Measurements from ENCODE around the gene CARMIL1. TPM values are rescaled to one million over a fixed set of nuclear protein-coding genes. Genes with fewer than 3 reads are reported as not detected.

CARMIL1 gene
- total RNA-seq, 2 donors from 2014 or later: 3.5 to 4.8 TPM

- Mint-ChIP-seq H3K36me3 (ENCODE audit: low read depth) (peaks cover 8% of the 10 kb centered on the region), H3K27me3 (peaks cover 26% of the 10 kb centered on the region), H3K4me3 (no peak overlapping the region), H3K4me1 (no peaks in the 10 kb centered on the region), H3K27ac (no peak overlapping the region)
- no peak for ATAC-seq
- H3K9me3 ChIP-seq (ENCODE audit: control insufficient read depth, low read length, poor library complexity, severe bottlenecking): no peaks in the 10 kb centered on the region
- DNase-seq: no peak
Measured at GRCh38 chr6:25253351-25253750, 25.8 kb upstream of the CARMIL1 start.

- no peaks in the 10 kb centered on the region for H3K4me1 Mint-ChIP-seq
- ATAC-seq: no peak
- no peak overlapping the region for H3K27ac Mint-ChIP-seq
Measured at GRCh38 chr6:25254671-25255070, 24.5 kb upstream of the CARMIL1 start.

GRCh38 chr6:25257686-25258348 lies 21.4 kb upstream of the CARMIL1 start:
- H3K27ac Mint-ChIP-seq: no peak overlapping the region

More at GRCh38 chr6:25254671-25255070, 24.5 kb upstream of the CARMIL1 start:
- H3K9me3 ChIP-seq (ENCODE audit: control insufficient read depth, low read length, poor library complexity, severe bottlenecking): no peaks in the 10 kb centered on the region
- peaks cover 26% of the 10 kb centered on the region for H3K27me3 Mint-ChIP-seq
- no peak for DNase-seq
- no peak overlapping the region for H3K4me3 Mint-ChIP-seq
- H3K36me3 Mint-ChIP-seq (ENCODE audit: low read depth): peaks cover 8% of the 10 kb centered on the region

GRCh38 chr6:25259756-25260155 lies 19.4 kb upstream of the CARMIL1 start:
- no peaks in the 10 kb centered on the region for H3K9me3 ChIP-seq (ENCODE audit: control insufficient read depth, low read length, poor library complexity, severe bottlenecking)
- Mint-ChIP-seq H3K4me1 (no peaks in the 10 kb centered on the region), H3K27ac (no peak overlapping the region), H3K36me3 (ENCODE audit: low read depth) (peaks cover 3% of the 10 kb centered on the region), H3K4me3 (no peak overlapping the region), H3K27me3 (peaks cover 10% of the 10 kb centered on the region)
- DNase-seq (no peak), ATAC-seq (no peak)

More at GRCh38 chr6:25257686-25258348, 21.4 kb upstream of the CARMIL1 start:
- ATAC-seq (no peak), DNase-seq (no peak)
- Mint-ChIP-seq H3K4me1 (no peaks in the 10 kb centered on the region), H3K36me3 (ENCODE audit: low read depth) (peaks cover 3% of the 10 kb centered on the region), H3K27me3 (peaks cover 12% of the 10 kb centered on the region), H3K4me3 (no peak overlapping the region)
- H3K9me3 ChIP-seq (ENCODE audit: control insufficient read depth, low read length, poor library complexity, severe bottlenecking): no peaks in the 10 kb centered on the region

- H3K9me3 ChIP-seq (ENCODE audit: control insufficient read depth, low read length, poor library complexity, severe bottlenecking): no peaks in the 10 kb centered on the region
- peaks cover 13% of the 10 kb centered on the region for H3K27me3 Mint-ChIP-seq
- DNase-seq (no peak), ATAC-seq (no peak)
- no peak overlapping the region for H3K27ac Mint-ChIP-seq
- peaks cover 2% of the 10 kb centered on the region for H3K4me1 Mint-ChIP-seq
- H3K36me3 Mint-ChIP-seq (ENCODE audit: low read depth): no peaks in the 10 kb centered on the region
- no peak overlapping the region for H3K4me3 Mint-ChIP-seq
Measured at GRCh38 chr6:25263657-25264056, 15.5 kb upstream of the CARMIL1 start.

GRCh38 chr6:25266456-25267100 lies 12.6 kb upstream of the CARMIL1 start:
- Mint-ChIP-seq H3K27ac (no peak overlapping the region), H3K27me3 (peaks cover 27% of the 10 kb centered on the region), H3K4me1 (peaks cover 2% of the 10 kb centered on the region), H3K36me3 (ENCODE audit: low read depth) (no peaks in the 10 kb centered on the region), H3K4me3 (no peak overlapping the region)
- ATAC-seq (no peak), DNase-seq (no peak)
- H3K9me3 ChIP-seq (ENCODE audit: control insufficient read depth, low read length, poor library complexity, severe bottlenecking): no peaks in the 10 kb centered on the region

- no peak for DNase-seq
- no peaks in the 10 kb centered on the region for H3K9me3 ChIP-seq (ENCODE audit: control insufficient read depth, low read length, poor library complexity, severe bottlenecking)
- Mint-ChIP-seq H3K36me3 (ENCODE audit: low read depth) (peaks cover 7% of the 10 kb centered on the region), H3K4me1 (peaks cover 4% of the 10 kb centered on the region), H3K27ac (no peak overlapping the region), H3K27me3 (peaks cover 37% of the 10 kb centered on the region), H3K4me3 (no peak overlapping the region)
- ATAC-seq: no peak
Measured at GRCh38 chr6:25267662-25268061, 11.5 kb upstream of the CARMIL1 start.

- H3K4me1 Mint-ChIP-seq: peaks cover 3% of the 10 kb centered on the region
- H3K36me3 Mint-ChIP-seq (ENCODE audit: low read depth): peaks cover 14% of the 10 kb centered on the region
- no peak overlapping the region for H3K27ac Mint-ChIP-seq
Measured at GRCh38 chr6:25270559-25270958, 8.6 kb upstream of the CARMIL1 start.

GRCh38 chr6:25275436-25275835 lies 3.7 kb upstream of the CARMIL1 start:
- H3K4me1 Mint-ChIP-seq: peaks cover 17% of the 10 kb centered on the region
- no peak overlapping the region for H3K27ac Mint-ChIP-seq
- no peaks in the 10 kb centered on the region for H3K9me3 ChIP-seq (ENCODE audit: control insufficient read depth, low read length, poor library complexity, severe bottlenecking)
- no peak overlapping the region for H3K4me3 Mint-ChIP-seq
- peaks cover 14% of the 10 kb centered on the region for H3K36me3 Mint-ChIP-seq (ENCODE audit: low read depth)
- no peak for ATAC-seq
- DNase-seq: no peak
- H3K27me3 Mint-ChIP-seq: peaks cover 48% of the 10 kb centered on the region

More at GRCh38 chr6:25270559-25270958, 8.6 kb upstream of the CARMIL1 start:
- peaks cover 56% of the 10 kb centered on the region for H3K27me3 Mint-ChIP-seq
- H3K9me3 ChIP-seq (ENCODE audit: control insufficient read depth, low read length, poor library complexity, severe bottlenecking): no peaks in the 10 kb centered on the region
- H3K4me3 Mint-ChIP-seq: no peak overlapping the region
- DNase-seq (no peak), ATAC-seq (no peak)

- H3K27me3 Mint-ChIP-seq: peaks cover 36% of the 10 kb centered on the region
- DNase-seq (no peak), ATAC-seq (no peak)
- no peaks in the 10 kb centered on the region for H3K9me3 ChIP-seq (ENCODE audit: control insufficient read depth, low read length, poor library complexity, severe bottlenecking)
- peak overlapping the region; percentile 41 for H3K4me3 Mint-ChIP-seq
- no peak overlapping the region for H3K27ac Mint-ChIP-seq
- H3K36me3 Mint-ChIP-seq (ENCODE audit: low read depth): peaks cover 10% of the 10 kb centered on the region
- H3K4me1 Mint-ChIP-seq: peaks cover 23% of the 10 kb centered on the region
Measured at GRCh38 chr6:25277386-25277785, 1.8 kb upstream of the CARMIL1 start.

GRCh38 chr6:25277857-25278256 lies 1.3 kb upstream of the CARMIL1 start:
- no peak for ATAC-seq
- H3K4me3 Mint-ChIP-seq: peak overlapping the region; percentile 78
- no peak for DNase-seq
- H3K36me3 Mint-ChIP-seq (ENCODE audit: low read depth): peaks cover 8% of the 10 kb centered on the region
- H3K4me1 Mint-ChIP-seq: peaks cover 26% of the 10 kb centered on the region
- H3K27me3 Mint-ChIP-seq: peaks cover 31% of the 10 kb centered on the region
- H3K9me3 ChIP-seq (ENCODE audit: control insufficient read depth, low read length, poor library complexity, severe bottlenecking): no peaks in the 10 kb centered on the region
- H3K27ac Mint-ChIP-seq: no peak overlapping the region

GRCh38 chr6:25278261-25278913 lies 787 bp upstream of the CARMIL1 start:
- Mint-ChIP-seq H3K4me3 (peak overlapping the region; percentile 95), H3K27ac (peak overlapping the region; percentile 70), H3K4me1 (peaks cover 29% of the 10 kb centered on the region), H3K27me3 (peaks cover 26% of the 10 kb centered on the region), H3K36me3 (ENCODE audit: low read depth) (peaks cover 6% of the 10 kb centered on the region)
- ATAC-seq: peak; percentile 10
- DNase-seq: no peak
- no peaks in the 10 kb centered on the region for H3K9me3 ChIP-seq (ENCODE audit: control insufficient read depth, low read length, poor library complexity, severe bottlenecking)

- Mint-ChIP-seq H3K4me1 (peaks cover 29% of the 10 kb centered on the region), H3K4me3 (peak overlapping the region; percentile 95), H3K27me3 (peaks cover 11% of the 10 kb centered on the region), H3K27ac (peak overlapping the region; percentile 60), H3K36me3 (ENCODE audit: low read depth) (no peaks in the 10 kb centered on the region)
- DNase-seq (no peak), ATAC-seq (peak; percentile 19)
- no peaks in the 10 kb centered on the region for H3K9me3 ChIP-seq (ENCODE audit: control insufficient read depth, low read length, poor library complexity, severe bottlenecking)
Measured at GRCh38 chr6:25279748-25280343, 672 bp downstream of the CARMIL1 start.
